HepG2 (cell line): Measurements from ENCODE around the gene PRKAR1A. TPM values are rescaled to one million over a fixed set of nuclear protein-coding genes. Genes with fewer than 3 reads are reported as not detected.
A peak's percentile ranks its signal among the peaks of the same experiment; 100 is the strongest.

Experiments
- AGO2 ChIP-seq: fragments of 200-400 bp; formaldehyde crosslinking; optimal IDR thresholded peaks from 2 replicates; pipeline ENCODE3; 2017; ENCODE audit warnings: mild to moderate bottlenecking, low read depth, low read length, moderate library complexity
- ARID4A ChIP-seq: sonication (generic); formaldehyde crosslinking; IDR thresholded peaks from 2 replicates; pipeline ENCODE4 v1.5.0; 2020; ENCODE audit warnings: mild to moderate bottlenecking, missing genetic modification reagents, borderline replicate concordance
- CAMTA2 ChIP-seq: sonication (generic); formaldehyde crosslinking; IDR thresholded peaks from 2 replicates; pipeline ENCODE4 v1.4.0; 2020; ENCODE audit warnings: mild to moderate bottlenecking, missing genetic modification reagents, borderline replicate concordance
- E2F1 ChIP-seq: sonication (generic); formaldehyde crosslinking; IDR thresholded peaks from 2 replicates; pipeline ENCODE4 v1.5.0; 2020; ENCODE audit warnings: missing genetic modification reagents
- KDM1A ChIP-seq: IDR thresholded peaks from 2 replicates; pipeline ENCODE4 v1.6.1; 2016; ENCODE audit warnings: missing compliant biosample characterization
- KLF15 ChIP-seq: sonication (generic); formaldehyde crosslinking; IDR thresholded peaks from 2 replicates; pipeline ENCODE4 v1.8.1; 2023; ENCODE audit warnings: borderline replicate concordance, mild to moderate bottlenecking, inconsistent platforms, missing genetic modification reagents, mixed read lengths
- RAD51 ChIP-seq: fragments of 450-650 bp; IDR thresholded peaks from 2 replicates; pipeline ENCODE4 v1.6.1; 2016; ENCODE audit warnings: borderline replicate concordance
- RBAK ChIP-seq: sonication (generic); formaldehyde crosslinking; IDR thresholded peaks from 2 replicates; pipeline ENCODE4 v1.5.1; 2020; ENCODE audit warnings: mild to moderate bottlenecking, missing genetic modification reagents
- SALL2 ChIP-seq: sonication (generic); formaldehyde crosslinking; IDR thresholded peaks from 2 replicates; pipeline ENCODE4 v1.8.1; 2023; ENCODE audit warnings: mild to moderate bottlenecking, missing genetic modification reagents, inconsistent platforms
- SETDB1 ChIP-seq: sonication (generic); formaldehyde crosslinking; IDR thresholded peaks from 2 replicates; pipeline ENCODE4 v1.5.1; 2020; ENCODE audit warnings: missing genetic modification reagents, mild to moderate bottlenecking, borderline replicate concordance
- SIN3A ChIP-seq: IDR thresholded peaks from 2 replicates; pipeline ENCODE4 v1.6.1; 2011; ENCODE audit warnings: low read depth, mild to moderate bottlenecking, control low read depth, low read length, borderline replicate concordance
- TCF7L2 ChIP-seq: IDR thresholded peaks from 2 replicates; pipeline ENCODE4 v1.6.1; 2011; ENCODE audit warnings: mild to moderate bottlenecking, low read depth, low read length, moderate library complexity
- THAP11 ChIP-seq: IDR thresholded peaks from 2 replicates; pipeline ENCODE4 v1.6.1; 2016; ENCODE audit warnings: missing biosample characterization, missing genetic modification reagents
- TRAFD1 ChIP-seq: sonication (generic); formaldehyde crosslinking; IDR thresholded peaks from 2 replicates; pipeline ENCODE4 v1.5.1; 2020; ENCODE audit warnings: missing genetic modification reagents, mild to moderate bottlenecking, borderline replicate concordance
- XBP1 ChIP-seq: sonication (generic); formaldehyde crosslinking; IDR thresholded peaks from 2 replicates; pipeline ENCODE4 v1.5.0; 2020; ENCODE audit warnings: missing genetic modification reagents
- ZNF430 ChIP-seq: sonication (generic); formaldehyde crosslinking; IDR thresholded peaks from 2 replicates; pipeline ENCODE4 v1.9.0; 2021; ENCODE audit warnings: mild to moderate bottlenecking, missing genetic modification reagents
- ZNF550 ChIP-seq: sonication (generic); formaldehyde crosslinking; IDR thresholded peaks from 2 replicates; pipeline ENCODE4 v1.4.0; 2020; ENCODE audit warnings: mild to moderate bottlenecking, missing genetic modification reagents, borderline replicate concordance
- ZNF619 ChIP-seq: sonication (generic); formaldehyde crosslinking; IDR thresholded peaks from 2 replicates; pipeline ENCODE4 v1.4.0; 2020; ENCODE audit warnings: mild to moderate bottlenecking, missing genetic modification reagents
- ZNF670 ChIP-seq: sonication (generic); formaldehyde crosslinking; IDR thresholded peaks from 2 replicates; pipeline ENCODE4 v1.8.0; 2022; ENCODE audit warnings: mild to moderate bottlenecking, missing genetic modification reagents, borderline replicate concordance
- ZNF775 ChIP-seq: sonication (generic); formaldehyde crosslinking; IDR thresholded peaks from 2 replicates; pipeline ENCODE4 v1.4.0; 2020; ENCODE audit warnings: missing genetic modification reagents, mild to moderate bottlenecking, moderate library complexity, borderline replicate concordance
- ZSCAN21 ChIP-seq: sonication (generic); formaldehyde crosslinking; IDR thresholded peaks from 2 replicates; pipeline ENCODE4 v1.8.0; 2022; ENCODE audit warnings: mild to moderate bottlenecking, missing genetic modification reagents, moderate library complexity, borderline replicate concordance
- ZSCAN22 ChIP-seq: sonication (generic); formaldehyde crosslinking; IDR thresholded peaks from 2 replicates; pipeline ENCODE4 v1.4.0; 2020; ENCODE audit warnings: mild to moderate bottlenecking, missing genetic modification reagents
- polyA plus RNA-seq, 8 experiments: library from polyadenylated mRNA; depleted of rRNA in 3 of 8; stranded (reverse) in 7 of 8; unstranded in 1 of 8; fragments of >200 nt; fragmentation: Illumina TruSeq in 4 of 8; extraction: Trizol in 4 of 8; gene quantifications; 2 replicates each; pipeline versions ENCODE4 v1.2.1 to v1.2.3, GENCODE V29; 2011 to 2016; ENCODE audit warnings: low read depth in 4 of 8, missing spikeins in 1 of 8, mixed read lengths in 1 of 8; ENCODE audit not compliant: insufficient read depth in 1 of 8
- total RNA-seq, 5 experiments: library from RNA; depleted of rRNA; stranded (reverse); fragments of >200 nt; fragmentation: Illumina TruSeq; extraction: Trizol; gene quantifications; 2 replicates each; pipeline ENCODE4 v1.2.3, GENCODE V29; 2016; ENCODE audit warnings: low read depth in 1 of 5

PRKAR1A gene
- total and polyA plus RNA-seq, 2 of the 13 experiments (the other 11 are each of a cell fraction or from before 2014, with no cell fraction given), result 265 to 266 TPM

DNA sequence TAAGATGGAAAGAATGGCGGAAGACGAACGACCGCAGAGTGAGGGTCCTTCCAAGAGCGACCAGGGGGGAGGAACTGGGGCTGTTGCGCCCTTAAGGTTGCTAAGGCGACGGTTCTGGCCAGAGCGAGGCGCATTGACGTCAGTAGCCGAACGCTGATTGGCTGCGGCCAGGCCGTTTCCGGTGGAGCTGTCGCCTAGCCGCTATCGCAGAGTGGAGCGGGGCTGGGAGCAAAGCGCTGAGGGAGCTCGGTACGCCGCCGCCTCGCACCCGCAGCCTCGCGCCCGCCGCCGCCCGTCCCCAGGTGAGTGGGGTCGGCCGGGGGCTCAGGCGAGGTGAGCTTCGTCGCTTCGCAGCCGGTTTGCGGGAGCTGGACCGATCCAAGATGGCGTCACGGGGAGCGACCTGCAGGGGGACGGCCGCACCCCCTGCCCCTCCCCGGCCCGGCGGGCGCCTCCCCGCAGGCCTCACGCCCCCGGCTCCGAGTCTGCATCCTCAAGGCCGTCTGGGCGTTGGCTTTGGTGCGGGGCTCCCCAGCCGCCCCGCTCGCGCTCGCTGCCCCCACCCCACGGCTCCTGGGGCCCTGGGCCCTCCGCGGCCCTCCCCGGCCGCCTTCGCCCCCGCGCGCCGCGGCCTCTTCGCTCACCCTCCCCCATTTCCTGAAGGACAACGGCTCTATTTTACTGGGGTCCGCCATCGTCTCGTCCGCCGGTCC is at the start of gene PRKAR1A (continued):
- TF ChIP-seq AGO2, result peak; percentile 73
- no peak for TF ChIP-seq RBAK (CRISPR knock-in tag)
- TF ChIP-seq ZNF775 (CRISPR knock-in tag), result no peak
- TF ChIP-seq ZSCAN21 (CRISPR knock-in tag), result peak; percentile 69; the same call in 1 of the 2 replicates
- peak; percentile 64; the same call in 1 of the 2 replicates for TF ChIP-seq THAP11 (CRISPR knock-in tag)
- TF ChIP-seq SALL2 (CRISPR knock-in tag), result no peak
- no peak for TF ChIP-seq KDM1A (CRISPR knock-in tag)
- TF ChIP-seq SETDB1, result no peak
- TF ChIP-seq SIN3A, result peak; percentile 91; the same call in 1 of the 2 replicates
- no peak for TF ChIP-seq TCF7L2
- no peak for TF ChIP-seq KLF15
- no peak for TF ChIP-seq XBP1 (CRISPR knock-in tag)
- 0 out of 2 replicates have a peak, but pooled peaks have one; percentile 22 for TF ChIP-seq ZNF430
- no peak; the same call in 1 of the 2 replicates for TF ChIP-seq ZNF670 (CRISPR knock-in tag)
- TF ChIP-seq ZNF550, result no peak
- TF ChIP-seq TRAFD1 (CRISPR knock-in tag), result no peak
- peak; percentile 40; the same call in 1 of the 2 replicates for TF ChIP-seq E2F1
- TF ChIP-seq ZSCAN22 (CRISPR knock-in tag), result no peak
- TF ChIP-seq RAD51, result no peak
- peak; percentile 6; the same call in 1 of the 2 replicates for TF ChIP-seq CAMTA2 (CRISPR knock-in tag)
- peak; percentile 80; the same call in 1 of the 2 replicates for TF ChIP-seq ARID4A (CRISPR knock-in tag)
- no peak for TF ChIP-seq ZNF619 (CRISPR knock-in tag)
